HG03571 (cell line): ENCODE data around the gene CPEB1.
A peak's percentile ranks its signal among the peaks of the same experiment; 100 is the strongest.

Source experiments
- ATAC-seq: cut with Tn5 transposase; IDR thresholded peaks from one replicate; pipeline ENCODE4 v1.9.1; 2021; ENCODE audit not compliant: unreplicated experiment

Gene CPEB1

GRCh38 chr15:82647045-82647834 lies at the start of gene CPEB1:
Gene CPEB1 (minus strand): TSS chr15:82647363. CDS start chr15:82628459, 18,904 bp downstream.
- ATAC-seq, result no peak

GRCh38 chr15:82692171-82692570 lies 45.0 kb upstream of the CPEB1 start:
- no peak for ATAC-seq

GRCh38 chr15:82689147-82689546 lies 42.0 kb upstream of the CPEB1 start:
- ATAC-seq, result no peak

DNA sequence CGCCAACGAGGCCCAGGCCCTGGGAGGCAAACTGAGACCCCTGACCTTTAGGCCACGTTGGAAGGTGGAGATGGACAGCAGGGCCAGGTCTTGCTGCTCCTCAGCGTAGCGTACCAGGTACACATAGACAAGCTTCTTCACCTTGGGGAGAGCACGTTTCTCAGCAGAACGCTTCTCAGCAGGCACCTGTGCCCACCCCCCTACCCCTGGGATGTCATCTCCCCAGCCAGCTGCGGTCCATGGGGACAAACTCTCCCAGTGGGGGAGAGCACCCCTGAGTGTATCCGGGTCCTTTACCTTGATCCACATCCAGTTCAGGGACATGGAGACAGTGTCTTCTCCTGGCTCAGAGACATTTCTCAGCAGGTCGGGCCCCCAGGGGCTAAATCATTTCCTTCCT lies 41.5 kb upstream of the CPEB1 start:
- ATAC-seq, result no peak

DNA sequence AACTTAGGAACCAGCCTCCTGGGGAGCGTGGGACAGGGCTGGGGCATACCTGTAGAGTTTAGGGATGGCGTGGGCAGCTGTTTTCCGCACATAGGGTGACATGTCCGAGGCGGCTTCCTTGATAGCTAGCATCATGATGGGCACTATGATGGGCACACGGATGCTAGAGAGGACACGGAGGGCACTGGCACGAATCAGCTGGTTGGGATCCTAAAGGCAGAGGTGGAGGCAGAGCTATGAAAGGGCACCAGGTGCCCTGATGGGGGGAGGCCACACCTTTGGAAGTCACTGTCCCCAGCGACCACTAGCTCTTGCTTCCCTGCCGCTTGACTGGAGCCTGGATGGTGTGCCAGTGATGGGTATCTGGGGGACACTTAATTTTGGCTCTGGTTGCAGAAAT lies 34.2 kb upstream of the CPEB1 start:
- ATAC-seq, result no peak

DNA sequence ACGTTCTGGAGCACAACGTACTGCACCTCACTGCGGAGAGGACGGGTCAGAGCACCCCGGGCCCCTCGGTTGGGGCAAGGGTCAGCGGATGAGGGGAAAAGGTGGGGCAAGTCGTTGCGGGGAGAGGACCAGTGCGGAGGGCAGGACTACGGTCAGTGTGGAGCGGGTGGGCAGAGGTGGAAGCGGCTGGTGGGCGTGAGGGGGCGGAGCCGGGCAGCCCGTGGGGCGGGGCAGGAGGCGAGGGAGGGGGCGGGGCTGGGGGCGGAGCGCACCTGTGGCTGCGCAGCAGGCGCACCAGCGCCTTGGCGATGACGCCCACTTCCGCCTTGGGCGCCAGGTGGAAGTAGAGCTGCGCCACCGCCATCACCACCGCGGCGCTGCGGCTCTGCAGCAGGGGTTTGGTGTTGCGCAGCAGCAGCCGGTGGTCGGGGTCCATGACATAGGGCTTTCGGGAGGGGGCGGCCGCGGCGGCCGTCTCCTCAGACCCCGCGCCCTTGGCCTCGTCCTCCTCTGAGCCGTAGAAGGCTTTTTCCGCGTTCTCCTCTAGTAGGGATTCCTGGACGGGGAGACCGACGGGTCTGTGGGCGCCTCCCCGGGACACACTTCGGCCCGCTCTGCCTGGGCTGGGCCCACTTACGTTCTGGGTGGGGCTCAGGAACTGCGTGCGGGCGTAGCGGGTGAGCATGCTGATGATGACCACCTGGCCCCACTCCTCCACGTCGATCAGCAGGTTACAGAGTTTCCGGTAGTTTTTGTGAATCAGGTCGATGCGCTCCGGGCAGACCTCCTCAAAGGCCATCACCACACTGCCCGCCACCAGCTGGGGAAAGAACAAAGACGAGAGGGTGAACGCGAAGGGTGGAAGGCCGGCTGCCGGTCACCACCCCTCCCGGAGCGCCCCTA lies 33.3 kb upstream of the CPEB1 start:
- ATAC-seq, result peak; percentile 74

GRCh38 chr15:82679626-82680199 lies 32.5 kb upstream of the CPEB1 start:
- no peak for ATAC-seq

DNA sequence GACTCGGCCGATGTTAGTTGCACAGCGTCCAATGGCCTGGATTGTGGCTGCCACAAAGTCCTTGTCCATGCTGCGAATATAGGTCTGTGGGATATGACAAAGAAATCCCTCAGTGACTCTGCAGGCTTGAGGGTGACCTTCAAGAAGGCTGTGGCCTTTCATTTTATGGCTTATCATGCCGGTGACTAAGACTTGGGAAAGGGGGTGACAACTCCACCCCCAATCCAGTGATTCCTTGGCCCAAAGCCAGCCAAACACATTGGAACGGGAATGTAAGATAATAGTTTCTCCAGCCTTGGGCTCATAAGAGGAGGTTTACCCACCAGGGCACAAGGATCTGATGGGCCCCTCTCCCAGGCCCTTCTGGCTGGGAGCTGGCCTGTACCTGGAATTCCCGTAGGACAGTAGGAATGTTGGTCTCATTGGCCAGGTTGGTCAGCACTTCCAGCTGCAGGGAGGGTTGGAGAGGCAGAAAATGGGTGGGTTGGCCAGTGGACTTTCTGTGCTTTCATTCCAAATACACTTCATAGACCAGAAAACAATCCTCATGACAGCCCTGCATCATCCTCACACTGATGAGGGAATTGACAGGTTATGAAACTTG lies 30.7 kb upstream of the CPEB1 start:
- ATAC-seq, result no peak

DNA sequence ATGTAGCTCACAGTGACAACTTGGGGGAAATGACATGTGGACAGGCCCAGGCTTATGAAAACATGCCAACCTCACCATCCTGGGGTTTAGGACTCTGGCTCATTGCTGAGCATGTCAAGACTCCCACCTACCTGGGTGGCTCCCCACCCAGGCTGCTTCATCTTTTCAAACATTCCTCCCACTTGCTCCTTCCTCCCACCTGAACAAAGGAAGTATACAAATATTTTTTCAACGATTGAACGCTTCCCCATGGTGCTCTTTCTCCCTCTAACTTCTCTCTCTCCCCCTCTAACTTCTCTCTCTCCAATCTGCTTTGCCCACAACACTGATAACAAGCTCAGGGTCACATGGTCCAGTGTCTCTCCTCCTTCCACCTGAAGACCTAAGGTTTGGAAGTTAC lies 27.7 kb upstream of the CPEB1 start:
- ATAC-seq, result no peak

DNA sequence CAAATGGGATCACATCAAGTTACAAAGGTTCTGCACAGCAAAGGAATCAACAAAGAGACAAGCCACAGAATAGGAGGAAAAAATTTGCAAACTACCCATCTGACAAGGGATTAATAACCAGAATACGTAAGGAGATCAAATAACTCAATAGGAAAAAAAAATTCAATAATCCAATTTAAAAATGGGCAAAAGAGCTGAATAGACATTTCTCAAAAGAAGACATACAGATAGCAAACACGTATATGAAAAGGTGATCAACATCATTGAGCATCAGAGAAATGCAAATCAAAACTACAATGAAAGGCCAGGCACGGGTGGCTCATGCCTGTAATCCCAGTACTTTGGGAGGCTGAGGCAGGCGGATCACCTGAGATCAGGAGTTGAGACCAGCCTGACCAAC lies 23.5 kb upstream of the CPEB1 start:
- ATAC-seq, result no peak

DNA sequence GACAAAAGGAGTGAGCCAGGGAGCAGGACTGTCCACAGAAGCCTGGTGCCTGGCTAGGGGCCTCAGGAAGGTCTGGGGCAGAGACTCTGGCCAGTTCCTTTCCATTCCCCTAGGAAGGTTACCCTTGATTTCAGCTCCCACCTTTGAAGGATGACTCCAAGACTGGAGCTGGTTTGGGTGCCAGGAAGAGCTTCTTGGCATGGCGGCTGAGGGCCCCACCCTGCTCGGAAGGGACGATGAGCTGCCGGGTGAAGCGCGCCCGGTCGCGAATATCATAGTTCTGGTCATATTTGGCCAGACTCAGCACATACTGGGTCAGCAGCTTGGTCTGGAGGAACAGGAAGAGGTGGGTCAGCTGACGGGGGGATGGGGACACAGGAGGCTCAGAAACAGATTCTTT lies 19.4 kb upstream of the CPEB1 start:
- ATAC-seq, result no peak

DNA sequence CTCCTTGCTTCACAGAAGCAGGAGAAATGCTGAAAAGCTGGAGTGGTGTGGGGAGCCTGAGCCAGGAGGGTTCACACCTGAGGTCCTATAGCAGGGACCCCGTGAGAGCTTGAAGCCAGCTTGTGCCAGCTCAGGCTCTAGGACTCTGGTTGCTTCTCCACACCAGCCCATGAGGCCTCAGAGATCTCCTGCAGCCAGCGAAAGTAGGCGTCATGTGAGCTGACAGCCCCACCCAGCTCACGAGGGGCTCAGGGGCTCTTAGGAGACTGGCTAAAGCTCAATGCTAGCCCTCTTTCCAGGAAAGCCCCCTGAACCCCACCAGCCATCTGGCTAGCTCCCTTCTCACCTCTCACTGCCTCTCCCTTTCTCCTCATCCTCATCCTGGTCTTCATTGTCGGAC lies 16.9 kb upstream of the CPEB1 start:
- no peak for ATAC-seq

DNA sequence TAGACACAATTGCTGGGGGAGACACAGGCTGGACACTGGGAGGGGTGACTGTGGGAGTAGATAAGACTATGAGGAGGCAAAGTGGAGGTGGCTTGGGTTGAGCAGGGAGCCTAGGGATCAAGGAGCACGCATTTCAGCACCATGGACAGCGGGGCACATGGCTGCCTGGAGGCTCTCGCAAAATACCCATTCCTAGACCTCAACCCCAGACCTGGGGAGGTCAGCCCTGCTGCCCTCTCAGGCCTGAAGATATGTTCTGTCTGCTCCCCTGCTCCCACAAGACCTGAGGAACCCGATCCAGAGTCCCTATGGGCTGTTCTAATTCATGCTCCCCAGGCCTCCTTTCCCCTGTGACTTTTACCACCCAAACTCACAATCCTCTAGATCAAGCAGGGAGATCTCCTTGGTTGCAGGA lies 16.0 kb upstream of the CPEB1 start:
- ATAC-seq, result no peak

DNA sequence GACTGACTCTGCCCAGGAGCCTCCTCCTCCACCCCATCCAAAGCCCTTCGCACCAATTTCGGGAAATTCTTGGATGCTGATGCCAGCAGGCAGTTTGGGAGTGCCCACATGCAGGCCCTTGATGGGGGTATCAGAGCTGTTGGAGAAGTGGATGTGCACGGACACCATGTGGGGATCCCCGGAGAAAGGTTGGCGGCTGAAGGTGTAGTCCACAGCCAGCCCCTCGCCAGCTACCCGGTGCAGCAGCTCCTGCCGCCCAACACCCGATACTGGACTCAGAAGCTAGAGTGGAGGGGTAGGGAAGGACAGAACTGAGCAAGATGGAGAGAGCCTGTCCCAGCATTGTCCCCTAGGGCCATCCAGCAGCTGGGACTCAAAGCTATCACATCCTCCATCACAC lies 15.5 kb upstream of the CPEB1 start:
- ATAC-seq, result no peak

- ATAC-seq, result no peak
Measured at GRCh38 chr15:82660378-82660777, 13.2 kb upstream of the CPEB1 start.

DNA sequence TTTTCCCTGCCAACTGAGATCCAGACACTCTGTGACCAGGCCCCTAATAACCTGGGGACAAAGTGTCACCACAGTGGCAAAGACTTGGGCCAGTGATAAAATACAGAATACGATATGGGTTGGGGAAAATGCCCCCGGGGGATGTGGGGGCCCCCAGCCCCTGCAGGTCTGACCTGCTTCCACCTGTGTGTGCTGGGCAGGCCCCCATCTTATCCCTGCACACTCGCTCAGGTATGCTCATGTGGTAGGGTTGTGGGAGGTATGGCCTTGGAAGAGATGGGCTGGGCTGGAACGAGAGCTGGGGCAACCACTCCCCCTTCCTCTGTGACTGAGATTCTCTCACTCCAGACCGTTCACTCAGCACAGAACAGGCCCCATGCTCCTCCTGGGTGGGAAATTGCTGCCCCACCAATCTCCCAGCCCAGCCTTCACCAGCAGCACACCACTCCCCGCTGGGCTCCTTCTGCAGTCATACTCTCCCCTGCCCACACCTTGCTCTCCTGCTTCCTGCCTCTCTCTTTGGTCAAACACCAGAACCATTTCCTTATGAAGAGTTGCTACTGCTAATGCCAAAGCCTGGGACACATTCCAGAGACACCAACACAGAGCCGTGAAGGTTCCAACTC lies 9.6 kb upstream of the CPEB1 start:
- ATAC-seq, result no peak

DNA sequence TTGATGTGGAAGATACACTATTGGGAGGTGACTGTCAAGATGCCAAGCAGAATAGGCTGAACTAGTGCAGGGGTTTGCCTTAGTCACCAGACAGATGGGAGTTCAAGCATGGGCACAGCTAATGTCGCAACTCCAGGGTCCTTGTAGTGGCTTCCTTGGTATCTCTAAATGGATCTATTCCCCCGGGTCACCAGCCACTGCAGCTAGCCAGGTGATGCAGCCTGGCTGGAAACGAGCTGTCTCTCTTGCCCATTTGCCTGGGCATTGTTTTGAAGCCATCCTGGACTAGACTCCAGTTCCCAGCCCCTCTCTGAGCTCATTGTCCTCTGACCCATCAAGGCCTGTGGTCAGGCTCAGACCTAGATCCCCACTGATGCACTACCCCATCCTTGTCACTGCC lies 8.4 kb upstream of the CPEB1 start:
- ATAC-seq, result no peak

GRCh38 chr15:82653483-82654168 lies 6.5 kb upstream of the CPEB1 start:
- ATAC-seq, result no peak

DNA sequence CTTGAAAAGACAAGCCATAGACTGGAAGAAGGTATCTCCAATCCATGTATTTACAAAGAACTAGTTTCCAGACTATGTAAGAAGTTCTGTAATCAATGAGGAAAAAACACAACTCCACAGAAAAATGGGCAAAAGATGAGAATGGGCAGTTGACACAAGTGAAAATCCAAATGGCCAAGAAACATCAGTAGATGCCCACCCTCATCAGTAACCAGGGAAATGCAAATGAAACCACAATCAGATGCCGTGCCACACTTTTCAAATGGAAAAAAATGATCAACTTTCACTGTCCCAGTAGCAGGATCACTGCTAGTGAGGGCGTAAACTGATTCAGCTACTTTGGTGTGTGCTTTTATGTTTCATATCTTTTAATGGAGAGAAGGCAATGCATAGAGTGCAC lies 4.5 kb upstream of the CPEB1 start:
- no peak for ATAC-seq

DNA sequence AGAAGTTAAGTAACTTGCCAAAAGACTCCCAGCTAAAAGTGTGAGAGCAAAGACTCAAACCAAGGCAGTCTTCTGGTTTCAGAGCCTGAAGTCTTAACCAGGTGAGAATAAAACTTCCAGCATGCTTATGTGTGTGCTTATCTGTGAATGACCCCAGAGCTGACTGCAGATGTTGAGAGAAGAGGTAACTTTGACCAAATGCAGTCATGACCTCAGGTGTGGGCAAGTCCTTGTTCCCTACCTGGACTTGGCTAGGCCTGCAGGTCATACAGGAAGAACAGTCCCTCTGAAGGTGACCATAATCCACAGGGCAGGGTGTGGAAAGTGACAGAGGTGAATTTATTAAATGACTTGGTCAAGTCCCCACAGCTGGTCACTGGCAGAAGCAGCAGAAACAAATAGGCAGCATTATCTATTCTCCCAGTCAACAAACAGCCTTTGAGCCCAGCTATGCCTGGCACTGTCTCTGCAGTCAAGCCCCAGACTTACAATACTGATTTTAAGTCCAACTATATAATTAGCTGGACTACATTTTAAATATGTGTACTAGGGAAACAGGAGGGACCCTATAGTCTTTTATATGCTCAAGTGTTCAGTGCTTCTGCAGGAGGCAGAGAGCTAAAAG lies 3.0 kb upstream of the CPEB1 start:
- no peak for ATAC-seq
